Measurements from ENCODE around the gene GLA. TPM values are rescaled to one million over a fixed set of nuclear protein-coding genes. Genes with fewer than 3 reads are reported as not detected.

GLA gene
- polyA plus RNA-seq, 5 donors = 23.9 to 31.4 (median 27.5) TPM

DNA sequence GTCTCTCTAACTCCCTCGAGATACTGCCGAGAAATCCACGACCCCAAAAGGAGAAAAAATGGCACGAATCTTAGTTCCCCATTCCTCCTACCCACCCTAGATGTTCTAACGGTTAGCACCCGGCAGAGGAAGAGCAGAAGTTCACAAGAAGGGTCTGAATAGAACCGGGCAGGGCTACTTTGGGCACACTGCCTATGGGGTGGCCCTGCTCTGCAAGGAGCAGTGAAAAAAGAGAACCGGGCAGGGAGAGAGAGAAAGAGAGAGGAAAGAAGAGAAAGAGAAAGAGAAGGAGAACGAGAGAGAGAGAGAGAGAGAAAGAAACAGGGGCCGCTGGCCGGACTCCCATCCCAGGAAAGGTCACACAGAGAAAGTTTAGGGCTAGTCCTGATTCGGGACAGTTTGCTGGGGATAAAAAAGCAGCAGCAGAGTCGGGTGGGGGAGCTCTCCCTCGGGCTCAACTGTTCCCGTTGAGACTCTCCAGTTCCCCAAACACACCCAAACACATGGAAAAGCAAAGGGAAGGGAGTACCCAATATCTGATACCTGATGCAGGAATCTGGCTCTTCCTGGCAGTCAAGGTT lies 468 bp downstream of the GLA start:
- peak in 1 of 2 donors; percentile 26 for DNase-seq

DNA sequence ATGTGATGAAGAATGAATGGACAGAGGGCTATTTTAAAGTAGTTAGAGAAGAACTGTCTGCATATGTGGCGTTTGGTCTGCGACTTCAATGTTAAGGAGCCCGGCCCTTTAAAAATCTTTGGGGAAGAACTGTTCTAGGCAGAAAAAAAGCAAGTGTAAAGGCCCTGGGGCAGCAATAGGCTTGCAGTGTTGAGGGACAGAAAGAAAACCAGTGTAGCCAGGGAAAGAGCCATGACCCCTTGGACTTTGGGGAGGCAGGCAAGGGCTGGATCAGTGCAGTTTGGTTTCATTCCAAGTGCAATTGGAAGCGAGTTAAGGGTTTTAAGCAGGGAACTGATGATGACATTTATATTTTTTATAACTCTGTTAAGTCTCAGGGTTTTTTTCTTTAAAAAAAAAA lies 7.9 kb downstream of the GLA start:
- no peak for DNase-seq

DNA sequence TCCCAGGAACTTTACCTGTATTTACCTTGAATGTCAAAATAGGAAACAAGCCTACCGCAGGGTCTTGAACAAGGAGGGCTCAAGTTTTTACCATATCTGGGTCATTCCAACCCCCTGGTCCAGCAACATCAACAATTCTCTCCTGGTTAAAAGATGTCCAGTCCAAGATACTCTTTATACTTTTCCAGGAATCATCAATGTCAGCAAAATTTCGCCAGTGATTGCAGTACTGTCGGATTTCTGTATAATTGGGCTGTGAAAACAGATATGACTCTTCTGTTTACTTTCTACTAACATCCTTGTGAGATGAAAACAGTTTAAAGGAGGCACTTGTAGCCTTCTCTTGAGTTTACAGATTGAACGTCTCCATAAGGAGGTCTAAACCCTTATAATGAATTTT lies 9.0 kb downstream of the GLA start:
- no peak for DNase-seq

DNA sequence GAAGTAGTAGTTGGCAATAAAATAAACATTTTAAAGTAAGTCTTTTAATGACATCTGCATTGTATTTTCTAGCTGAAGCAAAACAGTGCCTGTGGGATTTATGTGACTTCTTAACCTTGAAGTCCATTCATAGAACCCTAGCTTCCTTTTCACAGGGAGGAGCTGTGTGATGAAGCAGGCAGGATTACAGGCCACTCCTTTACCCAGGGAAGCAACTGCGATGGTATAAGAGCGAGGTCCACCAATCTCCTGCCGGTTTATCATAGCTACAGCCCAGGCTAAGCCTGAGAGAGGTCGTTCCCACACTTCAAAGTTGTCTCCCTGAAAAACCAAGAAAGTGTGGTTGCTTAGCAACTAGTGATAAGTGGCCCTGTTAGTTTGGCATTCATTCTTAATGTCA lies 9.9 kb downstream of the GLA start:
- no peak for DNase-seq

DNA sequence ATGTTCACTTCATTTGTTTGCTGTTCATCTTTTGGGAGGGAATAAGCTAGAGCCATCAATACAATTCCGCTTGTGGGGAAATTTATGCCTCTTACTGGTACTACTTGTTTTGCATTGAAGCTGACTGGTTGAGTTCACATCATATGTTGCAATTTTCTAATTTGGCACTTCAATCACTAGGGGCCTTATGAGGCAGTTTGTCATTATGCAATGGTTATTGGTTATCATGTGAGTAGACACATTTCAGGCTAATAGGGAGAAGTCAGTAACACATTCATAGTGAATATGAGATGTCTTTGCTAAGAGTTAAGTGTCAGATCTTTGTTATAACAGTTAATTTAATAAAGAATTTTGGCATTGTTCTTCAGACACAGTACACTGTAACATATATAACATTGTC lies 11.9 kb downstream of the GLA start:
- no peak for DNase-seq

DNA sequence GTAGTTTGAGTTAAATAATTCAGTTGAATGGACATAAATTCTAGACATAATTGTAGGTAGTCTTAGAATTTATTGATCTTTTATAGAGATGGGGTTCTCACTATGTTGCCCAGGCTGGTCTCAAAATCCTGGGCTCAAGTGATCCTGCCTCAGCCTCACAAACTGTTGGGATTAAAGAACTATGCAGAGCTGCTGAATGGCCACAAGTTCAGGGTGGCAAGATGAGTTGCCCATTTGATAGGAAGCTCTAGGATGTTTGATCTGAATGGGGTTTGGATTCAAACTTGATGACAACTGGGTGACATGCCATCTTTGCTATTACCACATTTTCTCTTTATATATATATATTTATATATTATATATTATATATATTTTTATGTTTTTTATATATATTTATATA lies 13.4 kb downstream of the GLA start:
- DNase-seq = no peak

DNA sequence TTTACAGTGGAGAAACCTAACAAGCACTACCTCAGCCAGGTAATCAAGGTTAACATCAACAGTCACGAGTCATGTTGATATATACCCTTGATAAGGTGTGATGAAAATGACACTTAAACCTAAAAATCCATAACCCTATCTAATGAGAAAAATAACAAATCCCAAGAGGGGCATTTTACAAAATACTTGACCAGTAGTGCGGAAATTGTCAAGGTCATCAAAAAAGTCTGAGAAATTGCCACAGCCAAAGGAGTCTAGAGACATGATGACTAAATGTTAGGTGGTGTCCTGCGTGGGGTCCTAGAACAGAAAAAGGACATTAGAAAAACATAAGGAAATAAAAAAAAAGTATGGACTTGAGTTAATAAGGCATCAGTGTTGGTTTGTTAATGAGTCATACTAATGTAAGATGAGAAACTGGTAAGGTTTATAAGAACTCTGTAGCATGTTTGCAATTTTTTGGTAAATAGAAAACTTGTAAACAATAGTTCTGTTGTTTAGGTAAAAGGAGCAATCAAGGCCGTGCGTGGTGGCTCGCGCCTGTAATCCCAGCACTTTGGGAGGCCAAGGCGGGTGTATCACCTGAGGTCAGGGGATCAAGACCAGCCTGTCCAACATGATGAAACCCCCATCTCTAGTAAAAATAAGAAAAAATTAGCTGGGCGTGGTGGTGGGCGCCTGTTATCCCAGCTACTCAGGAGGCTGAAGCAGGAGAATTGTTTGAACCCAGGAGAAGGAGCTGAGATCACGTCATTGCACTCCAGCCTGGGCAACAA lies 14.0 kb downstream of the GLA start:
- DNase-seq = no peak

DNA sequence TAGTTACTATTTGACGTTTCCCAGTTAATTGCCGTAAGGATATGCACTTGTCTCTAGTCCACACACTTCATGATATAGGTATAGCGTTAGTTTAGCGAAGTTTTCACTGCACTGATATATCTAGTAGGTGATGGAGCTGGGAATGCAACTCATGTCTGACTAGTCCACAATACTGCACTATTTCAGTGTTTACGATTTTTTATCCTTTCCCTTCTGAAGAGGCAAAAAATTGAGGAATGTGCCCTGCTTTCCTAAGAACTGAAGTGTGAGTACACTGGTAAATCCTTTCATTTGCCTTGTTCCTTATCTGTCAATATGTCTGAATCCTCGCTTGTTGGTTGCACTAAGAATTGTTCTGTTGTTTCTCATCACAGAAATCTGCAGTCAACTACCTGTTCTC lies 15.9 kb downstream of the GLA start:
- DNase-seq = no peak

DNA sequence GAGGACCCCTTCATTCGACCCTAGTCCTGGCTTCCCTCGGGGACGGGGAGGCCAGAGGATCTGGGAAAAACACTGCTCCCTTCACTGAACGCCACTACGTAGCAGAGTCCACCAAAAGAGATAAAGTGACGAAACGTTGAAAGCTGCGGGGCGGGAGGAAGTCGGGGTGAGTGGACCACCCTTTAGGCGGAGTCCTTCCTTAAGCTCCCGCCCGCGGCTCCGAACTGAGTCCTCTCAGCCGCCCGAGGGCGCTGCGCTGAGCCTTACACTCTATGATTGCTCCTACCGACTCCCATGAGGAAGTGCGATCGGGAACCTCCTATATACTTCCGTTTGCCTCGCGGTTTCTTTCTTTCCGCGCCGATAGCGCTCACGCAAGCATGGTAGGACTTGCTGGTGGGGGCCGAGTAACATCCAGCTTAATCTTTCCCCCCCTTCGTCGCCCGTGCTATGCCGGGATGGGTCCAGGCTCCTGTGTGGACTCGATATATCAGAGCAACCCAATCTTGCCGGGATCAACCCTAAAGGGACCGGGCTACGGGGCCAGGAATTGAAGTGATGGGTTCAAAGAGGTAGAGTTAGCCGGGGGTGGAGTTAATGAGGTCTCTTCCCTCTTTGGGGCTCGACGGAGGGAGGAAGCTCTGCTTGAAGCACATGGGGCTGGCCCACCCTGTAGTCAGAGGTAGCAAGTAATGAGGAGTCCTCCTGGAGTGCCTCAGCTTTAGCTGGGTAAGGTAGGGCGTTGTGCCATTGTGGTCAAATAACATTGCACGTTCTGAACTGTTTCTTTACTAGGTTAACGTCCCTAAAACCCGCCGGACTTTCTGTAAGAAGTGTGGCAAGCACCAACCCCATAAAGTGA lies 16.8 kb downstream of the GLA start, which contains the start of gene RPL36A:
TSS of gene RPL36A (plus strand) at position 348 of the 862 bp plus-strand sequence. CDS start at position 381, 33 bp downstream.
- peak; percentile 83 to 85 for DNase-seq

DNA sequence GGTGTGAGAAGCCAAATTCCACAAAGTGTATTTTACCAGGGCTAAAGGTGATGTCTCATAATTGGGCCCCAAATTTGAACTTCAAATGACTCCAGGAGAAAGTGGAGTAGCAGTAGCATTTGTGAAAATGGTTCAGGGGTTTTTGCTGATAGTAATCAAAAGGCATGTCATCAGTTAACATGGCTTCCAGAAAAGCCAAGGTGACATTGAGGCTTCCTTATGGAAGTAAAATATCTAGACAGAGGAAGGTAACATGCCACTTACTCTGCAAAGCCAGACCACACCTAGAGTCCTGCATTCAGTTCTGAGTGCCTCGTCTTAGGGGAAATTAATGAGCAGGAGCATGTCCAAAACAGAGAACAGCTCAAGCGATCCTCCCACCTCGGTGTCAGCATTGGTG lies 19.1 kb downstream of the GLA start:
- no peak for DNase-seq

DNA sequence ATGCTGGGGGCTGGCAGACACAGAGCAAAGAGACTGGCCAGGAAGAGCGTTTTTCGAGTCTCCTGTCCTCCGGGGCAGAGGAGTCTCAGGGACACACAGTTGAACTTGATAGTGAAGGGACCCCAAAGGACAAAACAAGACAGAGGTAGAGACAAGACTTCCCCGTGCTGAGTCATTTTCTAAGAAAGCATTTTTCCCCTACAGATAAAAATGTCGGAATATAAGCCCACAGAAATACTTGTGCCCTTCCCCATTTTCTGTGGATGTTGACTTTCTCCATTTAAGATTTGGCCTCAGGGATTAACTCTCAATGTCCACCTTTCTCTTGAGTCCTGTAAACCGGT lies 21.2 kb downstream of the GLA start:
- no peak for DNase-seq

DNA sequence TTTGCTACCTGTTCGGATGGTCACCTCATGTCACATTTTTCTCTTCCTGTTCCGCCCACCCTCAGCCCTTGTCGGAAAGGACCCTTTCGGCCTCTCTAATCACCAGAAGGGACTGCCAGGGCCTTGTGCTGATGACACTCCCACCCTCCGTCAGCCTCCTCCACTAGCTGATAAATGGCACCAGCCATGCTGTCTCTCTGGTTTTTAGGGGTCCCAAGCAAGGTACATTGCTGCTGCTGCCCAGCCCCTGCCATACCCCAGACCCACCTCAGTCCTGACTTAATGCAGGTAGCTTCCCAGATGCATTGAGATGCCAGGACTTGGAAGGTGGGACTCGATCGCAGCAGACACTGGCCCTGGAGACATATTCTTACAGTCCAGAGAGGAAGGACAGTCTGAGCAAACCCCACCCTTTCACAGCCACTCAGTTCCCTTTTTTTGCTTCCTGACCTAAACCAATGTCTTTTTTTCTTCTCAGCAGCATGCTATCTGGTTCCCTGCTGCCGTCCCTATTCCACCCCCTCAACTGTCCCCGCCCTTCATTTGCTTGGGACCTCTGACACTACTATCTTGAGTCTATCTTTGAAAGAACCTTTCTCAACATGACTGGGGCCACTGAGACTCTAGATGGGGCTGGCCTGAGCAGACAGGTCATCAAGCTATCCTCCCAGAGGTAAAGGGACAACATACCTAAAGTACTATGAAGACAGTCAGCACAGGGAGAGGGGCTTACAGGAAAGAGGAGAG lies 21.8 kb downstream of the GLA start, which contains the start of gene BTK:
TSS of gene BTK (minus strand) at position 397 of the 747 bp plus-strand sequence. CDS start 10,907 bp downstream, outside the sequence.
- DNase-seq = no peak

DNA sequence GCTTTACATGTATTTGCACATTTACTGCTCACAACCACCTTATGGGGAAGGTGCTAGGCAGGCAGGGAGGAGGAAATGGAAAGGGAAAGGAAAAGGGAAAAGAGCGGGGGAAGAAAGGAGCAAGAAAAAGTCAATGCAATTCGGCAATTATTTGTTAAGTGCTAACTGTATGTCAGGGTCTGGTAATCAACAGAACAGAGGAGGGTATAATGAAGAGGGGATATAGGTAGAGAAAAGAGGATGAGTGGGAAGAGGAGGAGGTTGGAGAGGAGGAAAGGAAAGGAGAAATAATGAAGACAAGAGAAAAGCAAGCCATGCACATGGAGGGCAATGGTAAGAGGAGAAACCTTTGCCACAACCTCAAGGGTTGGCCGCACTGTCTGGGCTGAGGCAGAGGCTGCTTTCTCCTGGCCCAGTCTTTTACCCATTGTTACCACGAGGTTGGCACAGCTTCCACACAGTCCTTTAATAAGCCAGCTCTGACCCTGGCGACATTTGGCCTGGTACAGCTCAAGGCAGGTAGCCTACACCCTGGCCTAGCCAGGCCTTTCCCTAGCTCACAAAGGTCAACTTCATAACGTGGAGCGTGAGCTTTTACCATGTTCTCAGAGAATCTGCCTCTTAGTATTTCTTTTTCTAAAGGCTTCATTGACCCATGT lies 22.6 kb downstream of the GLA start:
- DNase-seq = no peak

DNA sequence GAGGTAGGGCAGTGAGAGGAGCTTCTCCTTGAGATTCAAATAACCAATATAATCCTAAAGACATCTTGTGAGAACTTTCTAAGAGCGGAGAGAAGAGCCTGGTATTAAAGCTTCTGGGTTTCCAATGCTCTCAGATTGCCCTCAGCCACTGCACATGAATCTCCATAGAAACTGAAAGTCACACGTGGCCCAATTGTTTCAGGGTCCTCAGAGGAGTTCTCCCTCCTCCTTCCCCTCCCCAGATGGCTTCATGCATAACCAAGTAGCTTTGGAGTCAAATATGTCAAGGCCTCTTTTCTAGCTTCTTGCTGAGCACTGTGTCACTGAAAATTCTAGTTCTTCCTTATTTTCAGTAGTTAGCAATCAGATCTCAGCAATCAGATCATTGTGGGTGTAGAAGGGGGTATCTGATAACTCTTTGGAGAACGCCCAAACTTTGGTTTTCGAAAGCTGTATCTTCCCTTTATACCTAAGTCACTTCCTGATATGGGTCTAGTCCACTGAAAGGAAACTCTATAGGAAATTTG lies 24.0 kb downstream of the GLA start:
- no peak for DNase-seq

DNA sequence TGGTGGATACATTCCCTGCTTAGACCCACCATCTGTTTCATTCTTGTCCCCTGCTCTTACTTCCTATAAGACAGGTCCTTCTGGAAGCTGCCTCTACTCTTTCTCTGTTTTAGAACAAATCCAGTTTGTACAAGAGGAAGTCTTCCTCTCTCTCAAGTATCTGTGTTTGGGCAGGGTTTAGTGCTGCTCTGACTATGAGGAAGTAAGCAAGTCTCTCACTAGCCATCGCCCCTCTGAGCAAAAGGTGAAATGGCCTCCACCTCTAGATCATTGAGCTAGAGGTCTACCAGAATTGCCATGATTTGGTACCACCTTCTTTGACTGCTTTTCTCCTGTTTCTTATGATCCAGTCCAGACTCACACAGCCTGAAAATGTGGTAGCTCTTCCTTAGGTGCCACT lies 30.2 kb downstream of the GLA start:
- DNase-seq = no peak

DNA sequence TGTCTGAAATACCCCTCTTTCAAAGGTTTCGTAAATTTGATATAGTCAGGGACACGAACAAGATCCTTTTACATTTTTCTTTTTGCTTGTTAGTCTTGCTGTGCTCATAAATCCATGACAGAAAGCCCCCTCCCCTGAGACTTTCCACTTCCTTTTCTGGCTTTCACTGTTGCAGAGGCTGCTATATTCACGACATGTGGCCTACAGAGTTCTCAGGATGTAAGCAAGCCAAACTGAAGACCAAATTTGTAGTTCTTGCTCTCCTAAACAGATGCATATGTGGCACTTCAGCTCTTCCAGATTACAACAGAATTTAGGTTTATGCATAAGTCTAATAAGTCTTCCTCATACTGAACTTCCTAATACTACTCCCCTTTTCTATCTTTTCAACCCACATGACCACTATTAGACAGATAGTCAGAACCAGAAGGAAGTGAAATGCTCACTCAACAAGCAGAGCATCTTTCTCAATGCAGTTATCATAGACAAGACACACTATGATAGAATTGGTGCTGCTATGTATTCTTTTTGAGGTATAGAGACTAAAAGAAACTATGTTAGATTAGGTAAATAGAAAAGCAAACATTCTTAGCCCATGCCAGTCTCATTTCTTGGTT lies 36.7 kb downstream of the GLA start:
- DNase-seq = no peak

DNA sequence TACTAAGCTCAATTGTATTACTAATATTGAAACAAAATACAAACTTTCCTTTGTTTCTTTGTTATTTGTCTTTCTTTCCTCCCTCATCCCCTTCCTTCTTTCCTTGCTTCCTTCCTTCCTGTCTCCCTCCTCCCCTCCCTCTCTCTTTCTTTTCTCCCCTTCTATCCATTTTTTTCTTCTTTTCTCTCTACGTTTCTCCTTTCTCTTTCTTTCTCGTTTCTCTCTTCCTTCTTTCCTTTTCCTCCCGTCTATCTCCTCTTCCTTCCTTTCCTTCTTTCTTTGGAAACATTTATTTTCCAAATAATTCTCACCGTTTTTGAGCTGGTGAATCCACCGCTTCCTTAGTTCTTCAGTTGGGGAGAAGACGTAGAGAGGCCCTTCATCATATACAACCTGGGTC lies 38.0 kb downstream of the GLA start:
- DNase-seq = no peak

DNA sequence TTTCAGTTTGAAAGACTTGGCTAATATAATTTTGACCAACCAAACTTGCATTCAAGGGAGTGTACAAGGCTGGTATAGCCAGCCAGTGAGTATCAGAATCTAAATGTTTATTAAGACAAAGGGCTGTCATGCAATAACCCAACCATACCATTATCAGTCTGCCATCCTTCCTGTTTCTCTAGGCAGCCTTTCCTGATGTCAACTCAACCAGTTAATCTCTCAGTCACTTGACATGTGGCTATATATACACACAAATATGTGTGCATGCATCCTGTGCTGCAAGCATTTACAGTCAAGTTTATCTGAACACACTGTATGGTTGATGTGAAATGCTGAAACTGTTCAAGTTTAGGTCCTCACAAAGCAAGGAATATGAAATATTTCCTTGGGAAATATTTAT lies 38.9 kb downstream of the GLA start:
- DNase-seq = no peak

DNA sequence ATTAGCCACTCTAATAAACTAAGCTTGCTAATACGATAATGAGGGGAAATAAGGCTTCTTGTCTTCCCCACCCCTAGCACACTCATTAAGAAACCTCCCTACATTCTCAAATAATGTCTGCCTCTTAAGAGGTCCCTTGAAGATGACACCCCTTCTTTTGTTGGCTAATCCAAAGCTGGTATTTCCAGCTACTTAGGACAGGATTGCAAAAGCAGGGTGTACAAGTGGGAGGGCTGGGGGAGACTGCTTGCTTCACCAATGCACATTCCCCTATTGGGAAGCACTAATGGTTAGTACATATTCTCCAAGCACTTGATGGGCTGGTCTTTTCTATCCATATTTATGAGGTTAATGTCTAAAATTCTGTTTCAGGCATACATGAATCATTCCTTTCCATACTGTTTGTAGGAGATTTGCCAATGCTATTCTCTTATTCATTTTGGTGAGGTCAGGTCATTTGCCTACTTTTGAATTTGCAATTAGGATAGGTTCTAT lies 42.4 kb downstream of the GLA start:
- no peak for DNase-seq

DNA sequence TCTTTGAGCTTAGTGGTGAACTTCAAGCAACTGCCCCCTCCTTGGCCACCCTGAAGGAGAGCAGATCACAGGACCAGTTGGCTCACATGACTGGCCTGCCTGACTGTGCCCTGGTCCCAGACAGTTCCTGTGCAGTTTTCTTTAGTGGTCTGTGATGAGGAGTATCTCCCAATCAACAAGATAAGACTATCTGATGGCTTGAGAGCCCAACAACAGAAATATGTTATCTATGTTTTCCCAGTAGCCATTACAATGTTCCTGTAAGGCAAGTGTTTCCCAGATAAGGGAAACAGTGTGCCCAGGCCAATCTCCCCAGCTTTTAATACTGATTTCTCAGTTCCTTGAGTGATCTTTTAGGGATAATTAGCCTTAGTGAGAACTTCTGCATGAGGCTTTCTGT lies 45.0 kb downstream of the GLA start:
- no peak for DNase-seq

DNA sequence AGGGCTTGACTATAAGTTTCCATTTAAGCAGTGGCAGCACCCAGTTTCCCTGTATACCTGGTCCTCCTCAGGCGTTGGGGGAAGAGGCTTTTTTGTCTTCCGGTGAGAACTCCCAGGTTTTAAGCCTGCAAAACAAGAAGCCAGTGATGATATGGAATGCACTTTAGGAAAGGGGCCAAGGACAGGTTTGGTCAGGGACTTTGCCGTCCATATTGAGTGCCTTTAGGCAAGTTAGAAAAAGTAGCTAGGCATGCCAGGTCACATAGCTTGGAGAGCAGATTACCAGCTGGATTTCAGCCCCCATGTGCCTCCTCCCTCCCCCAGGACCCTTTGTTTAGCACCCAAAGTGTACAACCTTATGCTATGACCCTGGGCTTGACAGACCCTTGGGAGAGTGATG lies 45.6 kb downstream of the GLA start:
- no peak for DNase-seq
